ENCODE results near the gene KDM3B.

- no peak for TF ChIP-seq EZH2 (optimal IDR thresholded peaks at IDR 0.05; ENCODE audit: low read depth, low read length)
- TF ChIP-seq CTCF (IDR thresholded peaks at IDR 0.05; ENCODE audit: low read length), result no peak
- TF ChIP-seq EZH2phosphoT487 (IDR thresholded peaks at IDR 0.05; ENCODE audit: low read length), result no peak
Observed at GRCh38 chr5:138467711-138468132, 115.2 kb downstream of the KDM3B start.
